DND-41 (cell line): ENCODE data around the gene WBP1L.

ENCODE experiments used
- ATAC-seq: fragments of 200-7000 bp; cut with Tn5 transposase; 3 replicates; pipeline ENCODE4 v1.9.1; 2021; ENCODE audit warnings: low read depth; ENCODE audit not compliant: insufficient read depth
- DNase-seq: peaks from one replicate; pipeline ENCODE4 v3.0.0-alpha.2; 2020
- H2AFZ ChIP-seq: 2 replicates; pipeline ENCODE4 v1.6.0; 2012; ENCODE audit warnings: low read depth, low read length
- H3K27ac ChIP-seq: 2 replicates; pipeline ENCODE4 v1.5.1; 2012; ENCODE audit warnings: low read length, inconsistent platforms
- H3K27me3 ChIP-seq: fragments of 200-600 bp; sonication (generic); 2 replicates; pipeline ENCODE4 v1.6.0; 2012; ENCODE audit warnings: low read length, mild to moderate bottlenecking, inconsistent platforms; ENCODE audit not compliant: insufficient read depth, poor library complexity
- H3K36me3 ChIP-seq: 2 replicates; pipeline ENCODE4 v1.5.1; 2012; ENCODE audit warnings: low read length, inconsistent platforms; ENCODE audit not compliant: insufficient read depth
- H3K4me1 ChIP-seq: 2 replicates; pipeline ENCODE4 v1.5.1; 2012; ENCODE audit warnings: mild to moderate bottlenecking, low read length; ENCODE audit not compliant: insufficient read depth
- H3K4me2 ChIP-seq: 2 replicates; pipeline ENCODE4 v1.6.0; 2012; ENCODE audit warnings: mild to moderate bottlenecking, moderate library complexity, low read length, inconsistent platforms; ENCODE audit not compliant: insufficient read depth
- H3K4me3 ChIP-seq, 2 experiments: fragments of 200-600 bp in 1 of 2; shearing (Covaris generic) in 1 of 2; 2 replicates each; pipeline ENCODE4 v1.5.1; 2012 to 2016; ENCODE audit warnings: inconsistent platforms in 2 of 2, low read length in 2 of 2, mild to moderate bottlenecking in 2 of 2, low read depth in 1 of 2, moderate library complexity in 1 of 2
- H3K79me2 ChIP-seq: 2 replicates; pipeline ENCODE4 v1.6.0; 2012; ENCODE audit warnings: low read length, inconsistent platforms; ENCODE audit not compliant: insufficient read depth
- H3K9ac ChIP-seq: 2 replicates; pipeline ENCODE4 v1.6.0; 2012; ENCODE audit warnings: low read depth, mild to moderate bottlenecking, inconsistent platforms, low read length, moderate library complexity
- H3K9me3 ChIP-seq: 2 replicates; pipeline ENCODE4 v1.5.1; 2012; ENCODE audit warnings: low read length, moderate library complexity, mild to moderate bottlenecking, inconsistent platforms; ENCODE audit not compliant: insufficient read depth, severe bottlenecking
- H4K20me1 ChIP-seq: 2 replicates; pipeline ENCODE4 v1.6.0; 2012; ENCODE audit warnings: low read length; ENCODE audit not compliant: insufficient read depth
- CTCF ChIP-seq: IDR thresholded peaks from 2 replicates; pipeline ENCODE4 v1.5.1; 2012; ENCODE audit warnings: borderline replicate concordance, low read length, moderate library complexity, mild to moderate bottlenecking; ENCODE audit not compliant: poor library complexity, severe bottlenecking; ENCODE audit errors: extremely low read depth
- EZH2 ChIP-seq: IDR thresholded peaks from 3 replicates; pipeline ENCODE4 v1.6.1; 2012; ENCODE audit warnings: borderline replicate concordance, low read depth, mild to moderate bottlenecking, moderate library complexity, low read length, inconsistent platforms; ENCODE audit not compliant: severe bottlenecking

The WBP1L gene

GRCh38 chr10:102752934-102753664 is 9.4 kb downstream of the WBP1L start:
- DNase-seq (peak; percentile 51), ATAC-seq (peak; percentile 91)
- Histone ChIP-seq H3K4me1 (peaks cover 9% of the 10 kb centered on the region), H3K27me3 (no peaks in the 10 kb centered on the region), H3K9me3 (no peaks in the 10 kb centered on the region), H3K4me3 (no peak overlapping the region), H2AFZ (no peak overlapping the region), H4K20me1 (peaks cover 12% of the 10 kb centered on the region; the same call in 1 of the 2 replicates), H3K4me2 (no peak overlapping the region), H3K79me2 (peaks cover 82% of the 10 kb centered on the region), H3K9ac (no peak overlapping the region), H3K27ac (no peak overlapping the region; the same call in 1 of the 2 replicates), H3K36me3 (no peaks in the 10 kb centered on the region)
- TF ChIP-seq CTCF (peak; percentile 69), EZH2 (no peak)

GRCh38 chr10:102753718-102754117 is 10.0 kb downstream of the WBP1L start:
- Histone ChIP-seq H3K27me3 (no peaks in the 10 kb centered on the region), H2AFZ (no peak overlapping the region), H3K4me3 (no peak overlapping the region), H3K79me2 (peaks cover 82% of the 10 kb centered on the region), H3K9me3 (no peaks in the 10 kb centered on the region), H3K4me2 (no peak overlapping the region), H3K9ac (no peak overlapping the region), H3K36me3 (no peaks in the 10 kb centered on the region), H3K27ac (no peak overlapping the region), H3K4me1 (peaks cover 9% of the 10 kb centered on the region), H4K20me1 (peaks cover 8% of the 10 kb centered on the region; the same call in 1 of the 2 replicates)
- no peak for DNase-seq
- TF ChIP-seq EZH2 (no peak), CTCF (no peak)
- no peak for ATAC-seq

GRCh38 chr10:102757323-102757722 is 13.6 kb downstream of the WBP1L start:
- H3K4me2 ChIP-seq: no peak overlapping the region
- H3K79me2 ChIP-seq: peaks cover 78% of the 10 kb centered on the region
- H3K36me3 ChIP-seq: 0 out of 2 replicates have a peak, but pooled peaks cover under 1% of the 10 kb centered on the region
- H2AFZ ChIP-seq: no peak overlapping the region
- no peaks in the 10 kb centered on the region for H3K9me3 ChIP-seq
- H3K27ac ChIP-seq: peak overlapping the region; percentile 33
- no peak overlapping the region for H3K9ac ChIP-seq
- ATAC-seq (peak; percentile 36; the same call in 1 of the 3 replicates), DNase-seq (no peak)
- H4K20me1 ChIP-seq: peaks cover 7% of the 10 kb centered on the region; the same call in 1 of the 2 replicates
- no peak for TF ChIP-seq CTCF
- no peak for TF ChIP-seq EZH2
- H3K4me1 ChIP-seq: peaks cover 9% of the 10 kb centered on the region
- no peaks in the 10 kb centered on the region for H3K27me3 ChIP-seq
- H3K4me3 ChIP-seq: no peak overlapping the region
